Amniotic epithelial cell (primary cell): ENCODE data around the gene CDC7.
"Not testable (repeated sequence)": the region's sequence is repeated elsewhere in the genome, so short reads cannot be mapped to it uniquely, and the experiment has no call there.

Experiments
- DNase-seq: peaks from one replicate; pipeline ENCODE4 v3.0.0-alpha.2; 2010; ENCODE audit warnings: low read depth

The CDC7 gene

GRCh38 chr1:91500756-91501522 lies at the start of gene CDC7:
TSS of gene CDC7 (plus strand) at chr1:91500851. CDS start at chr1:91501717, 866 bp downstream.
- peak; percentile 80 for DNase-seq

- peak; percentile 6 for DNase-seq
Observed at GRCh38 chr1:91454136-91454535, 46.5 kb upstream of the CDC7 start.

GRCh38 chr1:91455334-91455733 lies 45.3 kb upstream of the CDC7 start:
- no peak for DNase-seq

- no peak for DNase-seq
Observed at GRCh38 chr1:91455896-91456295, 44.8 kb upstream of the CDC7 start.

- not testable (repeated sequence) for DNase-seq
Observed at GRCh38 chr1:91465350-91465749, 35.3 kb upstream of the CDC7 start.

- no peak for DNase-seq
Observed at GRCh38 chr1:91476533-91477217, 24.0 kb upstream of the CDC7 start.

GRCh38 chr1:91487469-91487868 lies 13.2 kb upstream of the CDC7 start:
- no peak for DNase-seq

GRCh38 chr1:91490501-91490900 lies 10.2 kb upstream of the CDC7 start:
- DNase-seq: no peak

- no peak for DNase-seq
Observed at GRCh38 chr1:91498035-91498434, 2.6 kb upstream of the CDC7 start.

GRCh38 chr1:91498498-91499245 lies 2.0 kb upstream of the CDC7 start:
- no peak for DNase-seq

- no peak for DNase-seq
Observed at GRCh38 chr1:91499346-91499745, 1.3 kb upstream of the CDC7 start.

GRCh38 chr1:91499904-91500755 lies 521 bp upstream of the CDC7 start:
- no peak for DNase-seq

- peak; percentile 32 for DNase-seq
Observed at GRCh38 chr1:91501523-91501851, 836 bp downstream of the CDC7 start.

- no peak for DNase-seq
Observed at GRCh38 chr1:91501971-91502671, 1.5 kb downstream of the CDC7 start.

- peak; percentile 33 for DNase-seq
Observed at GRCh38 chr1:91502672-91503184, 2.1 kb downstream of the CDC7 start.

- DNase-seq: no peak
Observed at GRCh38 chr1:91503332-91503900, 2.8 kb downstream of the CDC7 start.

- no peak for DNase-seq
Observed at GRCh38 chr1:91503975-91504530, 3.4 kb downstream of the CDC7 start.

GRCh38 chr1:91505086-91505485 lies 4.4 kb downstream of the CDC7 start:
- DNase-seq: no peak

GRCh38 chr1:91506071-91506470 lies 5.4 kb downstream of the CDC7 start:
- no peak for DNase-seq

GRCh38 chr1:91507328-91507727 lies 6.7 kb downstream of the CDC7 start:
- DNase-seq: no peak

- DNase-seq: no peak
Observed at GRCh38 chr1:91510754-91511153, 10.1 kb downstream of the CDC7 start.
